Femur (tissue), 1 donor: ENCODE measurements around the gene FCHSD2.
A peak's percentile ranks its signal among the peaks of the same experiment; 100 is the strongest.
"Not testable (repeated sequence)": the region's sequence is repeated elsewhere in the genome, so short reads cannot be mapped to it uniquely, and the experiment has no call there.

Source experiments
- DNase-seq: peaks from one replicate; pipeline ENCODE4 v3.0.0-alpha.2; 2017

The FCHSD2 gene

DNA sequence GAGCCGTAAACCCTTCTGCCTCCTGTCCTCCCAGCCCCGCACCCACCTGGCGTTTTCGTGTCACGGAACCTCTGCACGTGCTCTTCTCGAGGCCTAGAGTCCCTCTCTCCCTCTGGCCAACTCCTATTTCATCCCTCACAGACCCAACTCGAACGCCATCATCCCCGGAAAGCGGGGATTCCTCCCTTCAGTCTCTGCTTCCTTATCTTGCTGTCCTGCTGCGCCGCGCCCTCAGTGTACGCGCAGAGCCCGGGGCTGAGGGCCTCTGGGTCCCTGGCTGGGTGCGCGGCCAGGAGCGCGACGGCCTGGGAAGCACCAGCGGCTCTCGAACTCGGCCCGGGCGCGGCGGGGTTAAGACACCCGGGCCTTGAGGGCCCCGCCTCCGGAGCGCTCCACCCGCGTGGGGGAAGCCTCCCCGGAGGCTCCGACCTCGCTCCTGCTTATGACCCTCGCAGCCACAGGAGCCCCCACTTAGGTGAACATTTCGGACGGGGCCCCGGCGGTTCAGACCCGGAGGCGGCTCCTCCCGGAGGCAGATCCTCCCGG lies 328.3 kb downstream of the FCHSD2 start:
- DNase-seq: no peak

DNA sequence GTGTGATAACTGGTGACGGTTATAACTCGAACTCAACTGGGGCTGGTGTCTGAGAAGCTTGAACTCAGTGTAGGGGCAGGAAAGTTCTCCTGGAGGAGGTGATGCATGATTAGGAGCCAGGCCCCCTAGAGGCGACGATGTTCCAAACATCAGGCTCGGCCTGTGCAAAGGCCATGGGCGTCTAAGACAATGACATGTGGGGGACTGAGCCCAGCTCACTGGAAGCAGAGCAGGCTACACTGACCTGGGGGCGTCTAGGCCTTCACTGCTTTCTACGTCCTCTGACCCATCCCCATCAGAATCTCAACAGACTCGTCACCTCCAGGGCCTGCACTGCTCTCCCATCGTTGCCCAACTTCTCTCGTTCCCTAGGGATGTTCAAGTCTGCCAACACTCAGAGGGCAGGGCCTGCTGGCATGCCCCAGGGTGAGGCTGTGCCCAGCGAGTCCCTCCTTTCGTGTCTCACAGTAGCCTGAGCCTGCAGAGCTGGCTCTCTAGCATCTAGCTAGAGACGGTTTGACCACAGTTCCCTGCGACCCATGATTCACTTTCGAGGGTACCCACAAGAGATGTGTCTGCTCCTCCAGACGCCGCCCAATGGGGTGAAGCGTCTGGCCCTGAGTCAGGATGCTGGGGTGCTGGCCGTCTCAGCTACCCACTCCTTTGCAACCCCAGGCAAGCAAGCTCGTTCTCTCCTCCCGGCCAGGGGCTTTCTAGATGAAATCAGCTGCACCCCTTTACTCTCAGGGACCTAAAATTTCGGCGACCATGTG lies 329.0 kb downstream of the FCHSD2 start:
- DNase-seq: peak; percentile 45

GRCh38 chr11:72812604-72812966 lies 329.5 kb downstream of the FCHSD2 start:
- no peak for DNase-seq

- not testable (repeated sequence) for DNase-seq
Observed at GRCh38 chr11:72811686-72812085, 330.4 kb downstream of the FCHSD2 start.

DNA sequence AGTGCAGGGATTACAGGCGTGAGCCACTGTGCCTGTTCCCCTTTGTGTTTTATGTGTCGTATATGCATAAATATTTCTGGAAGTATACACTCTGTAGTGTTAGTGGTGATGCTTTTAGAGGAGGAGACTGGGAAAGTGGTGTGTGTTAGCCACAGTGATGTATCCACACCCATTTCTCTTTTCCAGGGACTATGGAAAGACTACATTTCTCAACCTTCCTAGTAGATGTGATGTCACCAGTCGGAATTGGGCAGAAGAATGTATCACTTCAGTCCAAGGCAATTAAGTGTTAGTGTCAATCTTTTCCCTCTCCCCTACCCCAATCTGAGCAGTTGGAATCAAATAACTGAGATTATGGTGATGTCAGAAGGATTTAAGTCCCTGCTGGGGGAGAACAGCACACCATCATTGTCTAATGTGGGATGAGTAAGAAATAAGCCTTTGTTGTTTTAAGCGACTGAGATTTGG lies 333.8 kb downstream of the FCHSD2 start:
- no peak for DNase-seq

DNA sequence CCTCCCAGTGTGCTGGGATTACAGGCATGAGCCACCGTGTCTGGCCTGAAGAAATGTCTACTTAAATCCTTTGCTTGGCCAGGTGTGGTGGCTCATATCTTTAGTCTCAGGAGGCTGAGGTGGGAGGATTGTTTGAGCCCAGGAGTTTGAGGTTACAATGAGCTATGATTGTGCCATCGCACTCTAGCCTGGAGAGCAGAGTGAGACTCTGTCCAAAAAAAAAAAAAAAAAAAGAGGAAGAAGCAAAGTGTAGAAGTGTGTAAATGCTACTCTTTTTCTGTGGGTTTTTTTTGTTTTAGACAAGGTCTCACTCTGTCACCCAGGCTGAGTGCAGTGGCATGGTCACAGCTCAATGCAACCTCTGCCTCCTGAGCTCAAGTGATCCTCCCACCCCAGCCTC lies 334.3 kb downstream of the FCHSD2 start:
- DNase-seq: no peak

- DNase-seq: no peak
Observed at GRCh38 chr11:72807021-72807693, 335.0 kb downstream of the FCHSD2 start.

GRCh38 chr11:72806378-72806777 lies 335.7 kb downstream of the FCHSD2 start:
- DNase-seq: not testable (repeated sequence)

DNA sequence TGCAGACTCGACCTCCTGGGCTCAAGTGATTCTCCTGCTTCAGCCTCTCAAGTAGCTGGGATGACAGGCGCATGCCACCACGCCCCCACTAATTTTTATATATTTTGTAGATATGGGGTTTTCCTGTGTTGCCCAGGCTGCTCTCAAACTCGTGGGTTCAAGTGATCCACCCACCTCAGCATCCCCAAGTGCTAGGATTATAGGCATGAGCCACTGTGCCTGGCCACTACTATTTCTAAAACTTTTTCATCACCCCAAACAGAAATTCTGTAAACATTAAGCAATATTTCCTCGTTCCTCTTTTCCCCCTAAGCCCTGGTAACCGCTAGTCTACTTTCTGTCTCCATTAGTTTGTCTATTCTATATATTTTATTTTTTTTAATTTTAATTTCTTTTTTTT lies 336.9 kb downstream of the FCHSD2 start:
- DNase-seq: no peak

GRCh38 chr11:72802822-72803221 lies 339.3 kb downstream of the FCHSD2 start:
- no peak for DNase-seq

DNA sequence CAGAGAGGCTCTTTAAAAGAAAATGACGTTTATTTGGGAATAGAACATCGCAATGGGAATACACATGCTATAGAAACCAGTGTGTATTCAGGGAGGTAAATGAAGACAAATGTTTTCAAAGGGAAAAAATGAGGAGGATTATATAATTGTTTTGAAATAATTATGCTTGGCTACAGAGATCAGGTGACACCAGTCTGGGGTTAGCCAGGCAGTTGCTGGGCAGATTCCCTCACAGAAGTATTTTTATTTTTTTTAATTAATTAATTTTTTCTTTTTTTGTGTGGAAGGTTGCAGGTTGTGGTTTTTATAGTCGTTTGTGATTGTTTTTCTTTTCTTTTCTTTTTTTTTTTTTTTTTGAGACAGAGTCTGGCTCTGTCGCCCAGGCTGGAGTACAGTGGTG lies 342.7 kb downstream of the FCHSD2 start:
- DNase-seq: no peak

GRCh38 chr11:72798361-72798760 lies 343.8 kb downstream of the FCHSD2 start:
- DNase-seq: no peak

DNA sequence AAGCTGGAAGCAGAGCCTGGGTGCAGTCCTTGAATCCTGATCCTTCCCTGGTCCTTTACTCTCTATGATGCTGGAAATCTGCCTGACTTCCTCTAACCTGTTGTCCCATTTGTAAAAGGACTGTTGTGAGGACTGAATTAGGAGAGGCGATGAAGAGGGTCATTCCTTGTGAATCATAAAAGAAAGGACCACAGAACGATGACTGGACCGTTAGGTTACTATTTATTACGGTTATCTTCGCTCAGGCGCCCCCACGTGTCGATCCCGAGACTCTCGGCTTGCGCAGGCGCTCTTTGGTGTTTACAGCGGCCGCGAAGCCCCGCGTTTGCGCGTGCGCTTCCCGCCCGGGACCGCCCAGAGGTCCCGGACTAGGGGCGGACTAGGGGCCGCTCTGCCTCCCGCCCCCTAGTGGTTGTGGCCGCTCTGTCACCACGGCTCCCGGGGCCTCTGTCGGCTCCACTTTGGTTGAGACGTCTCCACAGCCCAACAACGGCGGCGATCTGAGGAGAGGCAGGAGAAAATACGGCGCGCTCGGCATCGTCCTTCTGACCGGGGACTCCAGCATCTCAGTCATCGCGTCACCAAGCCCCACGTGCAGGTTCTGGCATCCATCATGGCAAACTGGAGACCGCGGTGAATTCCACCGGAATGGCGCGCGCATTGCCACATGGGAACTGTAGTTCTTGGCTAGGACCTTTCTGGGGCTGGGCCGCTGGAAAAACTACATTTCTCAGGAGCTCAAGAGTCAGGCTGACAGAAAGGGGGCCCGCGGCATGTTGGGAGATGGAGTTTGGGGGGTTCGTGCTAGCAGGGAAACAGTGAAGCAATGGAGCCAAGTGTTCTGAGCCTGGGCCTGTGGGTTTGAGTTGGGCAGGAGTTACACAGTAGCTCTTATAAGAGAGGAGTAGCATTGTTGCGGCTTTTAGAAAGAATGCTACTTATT lies 348.4 kb downstream of the FCHSD2 start, which contains the start of gene STARD10:
Gene STARD10 (minus strand): TSS at position 623 of the 943 bp plus-strand sequence. CDS start 12,866 bp downstream, outside the sequence.
- DNase-seq: peak; percentile 97

DNA sequence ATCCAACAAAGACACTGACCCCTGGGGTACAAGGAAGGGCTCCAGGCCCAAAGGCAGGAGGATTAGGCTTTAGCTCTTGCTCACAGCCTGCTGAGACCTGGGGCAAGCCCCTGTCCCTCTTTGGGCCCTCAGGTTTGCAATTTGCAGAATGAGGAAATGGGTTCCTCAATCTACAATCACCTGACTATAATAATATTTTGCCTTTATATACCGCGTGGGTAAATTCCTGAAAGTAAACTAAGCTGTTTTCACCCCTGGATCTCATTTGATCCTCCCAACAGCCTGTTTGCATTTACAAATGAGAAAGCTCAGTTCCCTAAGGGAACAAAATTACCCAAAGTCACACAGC lies 349.1 kb downstream of the FCHSD2 start:
- no peak for DNase-seq

GRCh38 chr11:72792437-72793021 lies 349.6 kb downstream of the FCHSD2 start:
- DNase-seq: no peak

GRCh38 chr11:72791228-72791627 lies 350.9 kb downstream of the FCHSD2 start:
- DNase-seq: not testable (repeated sequence)

DNA sequence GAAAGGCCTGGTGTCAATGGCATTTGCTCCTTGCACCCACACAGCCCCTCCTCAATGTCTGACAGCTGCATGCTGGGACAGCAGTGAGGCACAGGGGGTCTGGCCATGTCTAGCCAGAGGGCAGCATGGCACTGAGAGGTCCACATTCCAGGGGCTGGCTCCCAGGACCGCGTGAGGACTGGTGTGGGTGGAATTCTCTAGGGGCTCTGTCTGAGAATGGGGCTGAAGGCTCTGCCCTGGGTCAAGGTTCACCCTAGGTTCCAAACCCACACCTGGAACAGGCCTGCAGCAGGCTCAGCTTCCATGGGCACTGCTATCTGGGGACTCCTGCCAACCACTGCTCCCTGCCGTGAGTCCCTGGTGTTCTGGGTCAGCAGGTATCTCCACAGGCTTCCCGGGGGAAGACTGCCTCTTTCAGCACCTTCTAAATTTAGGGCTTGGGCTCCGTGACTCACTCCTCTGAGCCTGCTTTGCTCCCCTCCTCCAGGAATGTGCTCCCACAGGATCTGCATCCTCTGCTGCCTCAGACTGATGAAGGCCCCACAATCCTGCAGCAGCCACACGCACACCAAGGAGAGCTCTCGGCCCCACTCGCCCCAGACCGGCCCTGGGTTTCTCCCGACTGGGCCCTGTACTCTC lies 352.5 kb downstream of the FCHSD2 start:
- no peak for DNase-seq

- DNase-seq: no peak
Observed at GRCh38 chr11:72788241-72788640, 353.9 kb downstream of the FCHSD2 start.

DNA sequence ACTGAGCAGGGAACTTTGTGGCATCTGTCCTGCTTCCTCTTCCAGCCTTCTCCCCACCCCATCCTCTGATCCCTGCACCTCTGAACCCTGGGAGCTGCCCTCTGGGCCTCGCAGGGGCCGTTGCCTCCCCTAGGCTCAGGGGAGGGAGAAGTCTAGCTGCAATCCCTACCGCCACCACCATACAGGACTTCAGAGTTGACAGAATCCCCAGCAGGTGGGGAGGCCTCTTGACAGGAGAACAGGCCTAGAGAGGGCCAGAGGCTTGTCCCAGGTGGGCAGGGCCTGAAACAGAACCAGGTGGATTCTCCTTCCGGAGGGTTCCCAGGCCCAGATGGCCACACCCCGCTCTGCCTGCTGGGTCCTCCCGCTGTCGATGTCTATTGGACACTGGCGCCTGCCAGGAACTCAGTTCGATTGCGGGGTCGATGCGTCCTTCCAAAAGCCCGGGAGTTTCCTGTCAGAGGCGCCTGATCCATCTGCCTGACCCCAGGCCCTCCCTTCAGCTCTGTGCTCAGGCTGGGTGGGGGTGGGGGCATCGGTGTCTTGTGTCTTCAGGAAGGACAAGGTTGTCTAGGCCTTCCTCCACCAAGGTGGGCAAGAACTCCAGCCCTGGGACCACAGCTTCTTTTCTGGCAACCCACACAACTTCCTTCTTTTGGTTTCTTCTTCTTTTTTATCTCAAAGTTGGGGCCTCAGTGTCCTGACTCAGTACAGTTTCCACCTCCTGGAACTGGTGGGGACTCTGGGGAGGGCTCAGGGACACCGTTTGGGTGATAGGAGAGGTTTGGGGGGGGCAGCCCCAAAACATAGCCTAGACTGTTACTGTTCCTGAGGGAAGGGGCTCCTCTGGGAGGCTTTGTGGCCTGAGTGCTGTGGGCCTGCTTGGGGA lies 354.7 kb downstream of the FCHSD2 start:
- DNase-seq: no peak
